GM12892 (cell line): ENCODE results near the gene DRC7.

Experiments used
- POLR2A ChIP-seq: IDR thresholded peaks from 2 replicates; pipeline ENCODE4 v1.6.1; 2011; ENCODE audit warnings: low read depth, low read length, control low read depth
- TAF1 ChIP-seq: IDR thresholded peaks from 2 replicates; pipeline ENCODE4 v1.6.1; 2011; ENCODE audit warnings: low read depth, mild to moderate bottlenecking, control low read depth, low read length, borderline replicate concordance

GRCh38 chr16:57711346-57711745, 16.7 kb downstream of the DRC7 start:
- no peak for TF ChIP-seq POLR2A
- TF ChIP-seq TAF1 = no peak
